ENCODE data around the gene RNF208. TPM values are rescaled to one million over a fixed set of nuclear protein-coding genes. Genes with fewer than 3 reads are reported as not detected.

RNF208 gene
- total RNA-seq, 4 donors from 2014 or later, result 2.3 to 26.5 (median 7.5) TPM; not detected in 1

Other genes with a start within 250 kb of the RNF208 start
- 10 to 100 TPM in 3 of 4 donors, 1 to 10 TPM in 1; 6.8 to 59.1 (median 17.8) TPM for gene PTGDS, start 244.7 kb downstream of the RNF208 start, total RNA-seq
- under 1 TPM in 2 of 4 donors, not detected in 2; 0.27 to 0.75 TPM for gene LCNL1, start 239.2 kb downstream of the RNF208 start, total RNA-seq
- 10 to 100 TPM; 49.3 to 85.2 (median 66.0) TPM for gene PAXX, start 229.8 kb downstream of the RNF208 start, total RNA-seq
- 1 to 10 TPM in 2 of 4 donors, not detected in 2; 2.5 to 3.8 TPM for gene CLIC3, start 225.7 kb downstream of the RNF208 start, total RNA-seq
- 100 to 1,000 TPM in 2 of 4 donors, 10 to 100 TPM in 2; 51.1 to 204 (median 96.5) TPM for gene ABCA2, start 194.0 kb downstream of the RNF208 start, total RNA-seq
- gene FUT7, start 190.2 kb downstream of the RNF208 start, total RNA-seq, result not detected
- gene NPDC1, start 176.1 kb downstream of the RNF208 start, total RNA-seq, result 100 to 1,000 TPM in 2 of 4 donors, 10 to 100 TPM in 2; 58.0 to 972 (median 274) TPM
- gene ENTPD2, start 168.2 kb downstream of the RNF208 start, total RNA-seq, result 10 to 100 TPM in 3 of 4 donors, 1 to 10 TPM in 1; 3.6 to 17.1 (median 14.1) TPM
- 10 to 100 TPM in 1 of 4 donors, 1 to 10 TPM in 2, under 1 TPM in 1; 0.37 to 37.2 (median 3.3) TPM for gene SAPCD2, start 151.7 kb downstream of the RNF208 start, total RNA-seq
- 10 to 100 TPM in 2 of 4 donors, 1 to 10 TPM in 2; 6.4 to 28.8 (median 11.7) TPM for gene UAP1L1, start 144.7 kb downstream of the RNF208 start, total RNA-seq
- gene MAN1B1, start 135.3 kb downstream of the RNF208 start, total RNA-seq, result 100 to 1,000 TPM in 1 of 4 donors, 10 to 100 TPM in 3; 56.5 to 106 (median 70.0) TPM
- 100 to 1,000 TPM in 2 of 4 donors, 10 to 100 TPM in 2; 54.2 to 141 (median 103) TPM for gene DPP7, start 107.5 kb downstream of the RNF208 start, total RNA-seq
- under 1 TPM in 1 of 4 donors, not detected in 3; 0.14 TPM for gene GRIN1, start 83.1 kb downstream of the RNF208 start, total RNA-seq
- 100 to 1,000 TPM in 1 of 4 donors, 10 to 100 TPM in 3; 31.8 to 437 (median 64.8) TPM for gene LRRC26, start 52.2 kb downstream of the RNF208 start, total RNA-seq
- gene TMEM210, start 50.2 kb downstream of the RNF208 start, total RNA-seq, result not detected
- 100 to 1,000 TPM in 2 of 4 donors, 10 to 100 TPM in 2; 37.0 to 176 (median 70.3) TPM for gene ANAPC2, start 33.7 kb downstream of the RNF208 start, total RNA-seq
- gene SSNA1, start 33.6 kb downstream of the RNF208 start, total RNA-seq, result 100 to 1,000 TPM in 2 of 4 donors, 10 to 100 TPM in 2; 93.5 to 104 (median 99.8) TPM
- gene TPRN, start 21.5 kb downstream of the RNF208 start, total RNA-seq, result 100 to 1,000 TPM in 2 of 4 donors, 10 to 100 TPM in 2; 76.2 to 228 (median 117) TPM
- 10 to 100 TPM; 18.9 to 42.1 (median 28.7) TPM for gene TMEM203, start 16.6 kb downstream of the RNF208 start, total RNA-seq
- 10 to 100 TPM; 14.3 to 47.5 (median 22.0) TPM for gene NDOR1, start 16.5 kb downstream of the RNF208 start, total RNA-seq
- gene CYSRT1, start 2.9 kb upstream of the RNF208 start, total RNA-seq, result not detected
- gene RNF224, start 5.3 kb upstream of the RNF208 start, total RNA-seq, result not detected
- not detected for gene SLC34A3, start 8.7 kb upstream of the RNF208 start, total RNA-seq
- 100 to 1,000 TPM; 223 to 390 (median 348) TPM for gene TUBB4B, start 19.0 kb upstream of the RNF208 start, total RNA-seq
- gene STPG3, start 29.0 kb upstream of the RNF208 start, total RNA-seq, result not detected
- 10 to 100 TPM; 28.1 to 90.5 (median 53.9) TPM for gene NELFB, start 33.1 kb upstream of the RNF208 start, total RNA-seq
- gene TOR4A, start 55.5 kb upstream of the RNF208 start, total RNA-seq, result 100 to 1,000 TPM in 1 of 4 donors, 10 to 100 TPM in 3; 49.2 to 121 (median 71.7) TPM
- gene NRARP, start 80.0 kb upstream of the RNF208 start, total RNA-seq, result 100 to 1,000 TPM in 3 of 4 donors, 10 to 100 TPM in 1; 92.0 to 343 (median 134) TPM
- gene EXD3, start 200.9 kb upstream of the RNF208 start, total RNA-seq, result 100 to 1,000 TPM in 1 of 4 donors, 10 to 100 TPM in 3; 47.6 to 228 (median 74.2) TPM
- 10 to 100 TPM; 19.7 to 53.9 (median 40.8) TPM for gene NOXA1, start 201.2 kb upstream of the RNF208 start, total RNA-seq
- 100 to 1,000 TPM in 1 of 4 donors, 10 to 100 TPM in 3; 20.7 to 109 (median 63.8) TPM for gene ENTPD8, start 219.1 kb upstream of the RNF208 start, total RNA-seq
- gene NSMF, start 237.1 kb upstream of the RNF208 start, total RNA-seq, result 100 to 1,000 TPM in 1 of 4 donors, 10 to 100 TPM in 3; 44.6 to 130 (median 55.2) TPM